ENCODE data around the gene STRADB.

The STRADB gene

DNA sequence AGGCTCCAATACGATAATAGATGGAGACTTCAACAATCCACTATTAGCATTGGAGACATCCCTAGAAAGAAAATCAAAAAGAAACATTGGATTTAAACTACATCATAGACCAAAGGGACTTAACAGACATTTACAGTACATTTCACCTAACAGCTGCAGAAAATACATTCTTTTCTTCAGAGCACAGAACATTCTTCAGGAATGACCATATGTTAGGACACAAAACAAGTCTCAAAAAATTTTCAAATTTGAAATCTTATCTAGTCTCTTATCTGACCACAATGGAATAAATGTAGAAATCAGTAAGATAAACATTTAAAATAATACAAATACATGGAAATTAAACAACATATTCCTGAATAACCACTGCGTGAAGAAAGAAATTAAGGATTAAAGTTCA, 68.7 kb downstream of the STRADB start:
- no peak overlapping the region for H3K4me3 ChIP-seq (ENCODE audit: low read depth, low read length)
- no peak for DNase-seq (ENCODE audit: low read depth)

DNA sequence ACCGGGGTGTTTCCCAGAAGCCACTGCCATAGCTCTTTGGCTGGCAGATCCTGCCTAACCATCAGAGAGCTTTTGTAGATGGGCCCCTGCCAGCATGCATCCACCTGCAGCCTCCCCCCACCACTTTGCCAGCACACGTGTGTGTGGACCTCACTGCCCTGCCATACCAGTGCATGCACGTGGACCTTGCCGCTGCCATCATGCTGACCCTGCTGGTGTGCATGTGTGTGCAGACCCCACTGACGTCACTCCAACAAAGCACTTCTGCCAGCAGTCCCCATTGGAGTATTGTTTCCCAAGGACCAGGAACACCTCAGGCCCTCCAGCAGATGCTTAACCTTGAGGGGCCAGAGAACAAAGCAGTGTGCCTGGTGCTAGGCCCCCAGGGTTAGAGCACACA, 71.4 kb downstream of the STRADB start:
- DNase-seq (ENCODE audit: low read depth), result no peak

DNA sequence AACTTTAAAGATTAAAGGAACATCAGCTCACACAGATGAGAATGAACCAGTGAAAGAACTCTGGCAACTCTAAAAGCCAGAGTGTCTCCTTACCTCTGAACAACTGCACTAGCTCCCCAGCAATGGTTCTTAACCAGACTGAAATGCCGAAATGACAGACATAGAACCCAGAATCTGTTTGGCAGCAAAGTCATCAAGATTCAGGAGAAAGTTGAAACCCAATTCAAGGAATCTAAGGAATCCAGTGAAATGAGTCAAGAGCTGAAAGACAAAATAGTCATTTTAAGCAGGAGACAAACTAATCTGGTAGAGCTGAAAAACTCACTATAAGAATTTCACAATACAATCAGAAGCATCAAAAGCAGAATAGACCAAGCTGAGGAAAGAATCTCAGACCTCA, 72.0 kb downstream of the STRADB start:
- DNase-seq (ENCODE audit: low read depth), result no peak
- H3K4me3 ChIP-seq (ENCODE audit: low read depth, low read length), result no peak overlapping the region

More for the DNA sequence above, 71.4 kb downstream of the STRADB start:
- H3K4me3 ChIP-seq (ENCODE audit: low read depth, low read length), result no peak overlapping the region

Data from skeletal muscle cell (primary cell).